Stimulated activated naive CD4-positive, alpha-beta T cell (primary cell): ENCODE data around the gene OTOGL.

Source experiments
- DNase-seq, 6 experiments: peaks; one replicate each; lab custom pipeline; 2025; lab: John Stamatoyannopoulos, UW

OTOGL gene, protein sequence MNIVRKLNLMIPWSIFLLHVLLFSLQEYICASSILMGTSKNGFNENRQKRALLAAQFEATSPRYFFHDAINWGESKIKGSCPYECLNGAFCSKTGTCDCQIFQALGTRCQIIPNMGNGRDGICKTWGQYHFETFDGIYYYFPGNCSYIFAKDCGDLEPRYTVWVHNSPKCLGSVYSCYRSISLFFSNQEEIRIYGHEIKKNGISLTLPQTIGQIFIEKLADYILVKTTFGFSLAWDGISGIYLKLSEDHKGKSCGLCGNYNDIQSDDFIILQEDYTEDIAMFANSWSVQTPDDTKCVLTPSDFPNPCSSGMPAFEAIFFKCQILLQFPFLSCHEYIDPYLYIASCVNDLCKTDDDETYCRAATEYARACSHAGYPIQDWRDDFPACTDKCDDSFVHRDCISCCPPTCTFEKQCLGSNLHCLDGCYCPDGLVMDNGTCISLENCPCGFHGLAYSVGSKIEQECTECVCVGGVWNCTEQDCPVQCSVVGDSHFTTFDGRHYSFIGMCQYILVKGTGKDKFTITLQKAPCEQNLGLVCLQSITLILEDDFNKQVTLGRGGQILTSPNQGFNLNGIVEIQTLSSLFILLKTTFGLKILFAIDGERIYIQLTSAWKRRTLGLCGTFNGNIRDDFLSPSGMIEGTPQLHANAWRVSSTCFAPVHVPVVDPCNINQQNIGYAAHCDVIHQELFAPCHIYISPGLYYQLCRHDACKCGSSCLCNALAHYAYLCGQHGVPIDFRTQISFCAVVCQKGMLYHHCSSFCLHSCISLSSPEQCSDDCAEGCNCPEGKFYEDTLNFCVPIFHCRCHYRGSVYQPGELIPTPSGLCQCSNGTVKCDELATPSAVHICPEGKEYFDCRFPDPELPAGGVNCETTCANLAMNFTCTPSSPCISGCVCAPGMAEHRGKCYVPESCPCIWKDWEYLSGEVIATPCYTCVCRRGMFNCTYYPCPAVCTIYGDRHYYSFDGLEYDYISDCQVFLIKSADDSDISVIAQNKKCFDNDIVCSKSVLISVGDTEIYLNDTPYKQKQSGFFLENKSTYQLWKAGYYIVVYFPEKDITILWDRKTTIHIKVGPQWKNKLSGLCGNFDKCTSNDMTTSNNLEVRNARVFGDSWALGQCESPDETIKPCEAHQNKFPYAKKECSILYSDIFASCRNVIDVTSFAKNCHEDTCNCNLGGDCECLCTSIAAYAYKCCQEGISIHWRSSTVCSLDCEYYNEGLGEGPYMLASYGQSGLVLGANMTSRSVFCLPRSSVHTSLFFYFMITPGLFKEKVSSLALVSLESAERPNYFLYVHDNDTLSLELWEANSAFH (N-terminal part only)

DNA sequence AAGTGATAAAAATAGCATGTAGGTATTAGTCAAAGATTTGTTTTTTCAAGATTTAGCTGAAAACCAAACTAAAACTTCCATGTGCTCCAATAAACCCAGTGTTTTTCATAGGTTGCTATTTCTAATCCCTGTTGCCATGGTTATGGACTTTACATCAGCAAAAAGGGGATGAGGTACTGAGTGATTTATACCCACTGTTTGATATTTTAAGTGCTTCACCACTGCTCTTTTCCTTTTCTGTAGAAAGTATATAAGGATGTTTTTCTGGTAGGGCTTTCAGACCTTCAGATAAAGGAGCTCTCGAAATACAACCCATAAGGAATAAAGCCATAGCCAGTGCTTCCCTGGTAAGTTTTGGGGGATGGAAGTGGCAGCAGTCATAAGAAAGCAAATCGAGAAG is at the start of gene OTOGL:
Gene OTOGL (plus strand): TSS at position 279 of the 400 bp plus-strand sequence. CDS start 109,895 bp downstream, outside the sequence.
- no peak for DNase-seq

DNA sequence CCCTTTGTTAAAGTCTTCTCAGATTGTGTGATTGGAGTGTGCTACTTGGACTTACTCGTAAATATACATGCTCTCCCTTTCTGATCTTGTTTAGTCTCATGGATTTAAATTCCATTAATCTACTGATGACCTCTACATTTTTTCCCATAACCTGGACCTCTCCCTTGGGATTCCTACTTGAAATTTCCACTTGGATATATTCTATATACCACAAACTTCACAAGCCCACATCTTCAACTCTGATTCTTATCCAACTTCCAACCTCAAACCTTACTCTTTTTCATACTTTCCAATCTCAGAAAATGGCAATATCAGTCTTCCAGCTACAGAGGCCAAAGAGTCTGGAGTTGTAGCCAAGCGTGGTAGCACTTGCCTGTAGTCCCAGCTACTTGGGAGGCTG is 49.1 kb upstream of the OTOGL start:
- no peak for DNase-seq

DNA sequence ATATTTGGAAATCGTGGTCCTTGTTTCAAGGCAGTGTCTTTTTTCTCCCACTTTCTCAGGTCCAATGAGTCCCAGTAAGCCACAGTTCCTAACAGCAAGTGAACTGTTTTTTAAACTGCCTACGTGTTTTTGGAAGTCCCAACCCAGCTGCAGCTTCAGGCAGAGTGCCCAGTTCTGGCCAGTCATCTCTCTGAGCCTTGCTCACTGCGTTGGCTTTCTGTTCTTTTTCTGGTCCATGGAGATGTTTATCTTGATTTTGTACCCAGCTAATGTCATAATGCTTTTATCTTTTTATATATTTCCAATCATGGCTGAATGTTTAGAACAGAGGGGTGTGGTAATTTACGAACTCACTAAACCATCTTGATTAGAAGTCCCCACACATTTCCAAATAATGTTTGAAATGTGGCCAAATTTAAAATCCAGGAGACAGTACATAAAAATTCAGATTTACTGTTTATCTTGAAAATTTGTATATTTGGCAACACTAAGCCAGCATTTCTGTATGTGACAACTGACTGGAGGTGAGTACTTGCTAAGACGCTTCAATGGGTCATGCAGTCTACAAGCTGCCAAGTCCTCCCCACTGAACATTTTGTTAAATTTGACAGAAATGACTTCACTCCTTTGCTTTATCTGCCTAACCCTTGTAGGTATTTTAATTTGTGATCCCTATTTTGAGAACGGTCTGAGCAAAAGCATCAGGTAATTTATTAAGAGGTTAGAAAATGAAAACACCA is 46.1 kb upstream of the OTOGL start:
- DNase-seq = no peak

DNA sequence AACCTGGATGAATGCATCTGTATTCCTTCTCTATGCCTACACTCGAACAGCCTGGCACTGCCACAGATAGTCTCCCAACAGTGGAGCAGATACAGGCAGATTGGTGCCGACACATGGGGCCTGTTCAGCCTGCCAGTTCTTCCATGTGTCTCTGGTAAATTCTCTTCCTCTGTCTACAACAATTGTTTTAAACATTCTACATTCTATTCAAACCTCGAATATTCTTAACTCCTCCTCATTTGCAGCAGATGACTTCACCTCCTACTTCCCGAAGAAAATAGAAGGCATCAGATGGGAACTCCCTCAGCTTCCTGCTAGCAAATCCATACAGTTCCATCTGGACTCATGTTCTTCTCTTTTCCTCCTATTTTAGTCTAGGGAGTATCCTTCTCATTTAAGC is 43.1 kb upstream of the OTOGL start:
- DNase-seq = no peak

DNA sequence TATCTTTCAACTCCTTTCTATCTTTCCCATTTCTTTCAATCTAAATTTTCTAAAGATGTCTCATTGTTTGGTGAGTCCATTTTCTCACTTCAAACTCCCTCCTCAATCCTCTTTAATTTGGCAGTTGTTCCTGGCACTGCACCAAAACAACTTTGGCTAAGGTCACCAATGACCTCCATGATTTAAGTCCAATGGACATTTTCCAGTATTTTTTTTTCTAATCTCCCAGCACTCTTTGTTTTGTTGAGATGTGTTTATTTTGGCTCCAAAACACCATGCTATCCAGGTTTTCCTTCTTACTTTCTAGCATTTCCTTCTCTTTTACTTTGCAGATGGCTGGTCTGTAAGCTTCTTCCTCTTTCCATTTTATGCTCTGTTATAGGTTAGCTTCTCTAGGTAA is 42.5 kb upstream of the OTOGL start:
- DNase-seq = no peak

DNA sequence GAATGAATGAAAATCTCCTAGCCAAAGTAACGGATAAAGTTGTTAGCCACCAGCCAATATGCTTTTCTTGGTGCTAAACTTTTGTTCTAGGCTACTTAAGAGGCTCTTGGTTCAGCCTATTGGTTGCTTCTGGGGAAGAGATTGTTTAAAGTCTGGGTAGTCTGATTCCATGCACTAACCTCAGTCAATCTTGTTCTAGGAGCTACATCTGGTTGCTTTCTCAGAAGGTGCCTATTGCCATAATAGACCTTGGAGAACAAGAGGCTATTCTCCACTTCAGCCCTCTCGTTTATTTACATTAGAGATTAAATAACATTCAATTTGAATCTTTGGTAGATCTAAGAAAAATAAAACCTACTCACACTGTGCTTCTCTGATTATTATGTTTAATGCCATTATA is 40.8 kb upstream of the OTOGL start:
- DNase-seq = no peak

DNA sequence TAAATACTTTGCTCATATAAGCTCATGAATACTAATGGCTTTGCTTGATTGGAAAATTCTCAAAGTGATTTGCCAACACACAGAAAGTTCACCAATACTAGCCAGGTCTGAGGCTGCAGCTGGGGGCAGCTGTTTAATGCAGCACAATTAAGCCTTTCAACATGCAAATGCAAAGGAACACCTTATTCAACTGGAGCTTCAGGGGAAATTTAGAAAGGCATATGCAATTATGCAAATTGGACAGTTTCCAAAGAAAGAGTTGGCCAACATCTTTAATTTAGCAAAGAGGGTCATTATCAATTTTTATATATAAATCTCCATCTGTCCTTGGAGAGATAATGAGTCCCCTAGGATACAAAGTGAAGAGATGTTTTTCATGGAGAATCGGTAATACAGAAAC is 40.2 kb upstream of the OTOGL start:
- DNase-seq = no peak

DNA sequence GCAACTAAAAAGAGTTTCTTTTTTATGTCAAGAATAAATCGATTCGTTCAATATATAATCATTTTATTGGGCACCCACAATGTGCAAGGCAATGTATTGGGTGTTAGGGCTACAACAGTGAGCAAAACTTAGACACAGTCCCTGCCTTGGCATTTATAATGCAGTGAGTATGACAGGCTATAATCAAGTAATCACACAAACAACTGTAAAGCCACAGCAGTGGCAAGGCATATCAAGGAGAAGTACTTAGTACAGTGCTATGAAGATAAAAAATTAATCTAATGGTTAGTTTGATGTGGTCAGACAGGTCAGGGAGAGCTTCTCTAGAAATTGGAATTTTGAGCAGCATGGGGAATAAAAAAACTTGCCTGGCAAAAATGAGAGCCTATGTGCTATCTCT is 39.5 kb upstream of the OTOGL start:
- DNase-seq = no peak

DNA sequence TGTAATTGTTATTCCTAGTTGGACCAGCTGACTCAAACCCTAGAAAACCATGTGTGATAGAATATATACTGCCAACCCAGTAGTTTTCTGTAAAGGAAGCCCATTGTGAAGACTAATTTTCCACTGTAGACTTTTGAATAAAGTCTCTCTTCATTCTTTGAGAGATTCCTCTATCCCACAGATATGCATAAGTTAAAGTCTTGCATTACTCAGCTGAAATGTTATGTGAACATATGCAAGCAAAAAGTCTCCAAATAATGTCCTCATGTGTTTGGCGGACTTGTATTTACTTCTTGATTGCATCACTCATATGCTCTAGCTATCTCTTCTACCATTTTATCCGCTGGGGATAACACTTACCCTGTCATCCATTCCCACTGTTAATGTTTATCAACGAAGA is 35.1 kb upstream of the OTOGL start:
- DNase-seq = no peak

DNA sequence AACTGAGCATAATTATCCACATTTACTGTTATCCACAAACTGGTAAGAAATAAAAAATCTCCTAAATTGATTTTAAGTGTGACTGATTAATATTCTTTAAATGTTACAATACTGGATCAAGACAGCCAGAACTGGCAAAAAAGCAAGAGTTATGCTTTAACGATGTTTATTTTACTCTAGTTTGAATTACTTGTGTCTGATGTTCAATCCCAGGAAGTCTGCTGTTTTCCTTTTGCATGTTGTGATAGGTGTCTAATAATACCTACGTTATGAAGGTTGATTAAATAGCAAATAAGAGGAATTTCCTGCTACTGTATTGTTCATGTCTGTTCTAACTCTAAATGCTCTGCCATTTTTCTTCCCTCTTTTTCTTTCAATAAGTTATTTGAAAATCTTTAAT is 34.4 kb upstream of the OTOGL start:
- no peak for DNase-seq

DNA sequence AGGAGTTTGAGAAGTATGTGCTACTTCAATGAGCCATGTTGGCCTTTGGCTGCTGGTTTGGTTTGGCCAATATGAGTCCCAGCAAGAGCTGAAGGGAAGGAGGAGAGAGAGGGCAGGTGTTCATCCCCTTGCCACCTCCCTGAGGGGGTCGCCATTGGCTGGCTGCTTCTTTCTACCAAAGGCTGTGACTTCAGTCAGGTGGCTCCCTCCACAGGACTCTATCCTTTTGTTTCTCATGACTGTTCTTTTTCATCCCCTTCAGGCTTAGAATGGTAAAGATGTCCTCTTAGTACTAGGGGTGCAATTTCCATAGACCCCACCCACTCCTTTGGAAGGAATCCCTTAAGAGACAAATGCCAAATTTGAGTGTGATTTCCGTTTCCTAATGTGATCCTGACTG is 31.2 kb upstream of the OTOGL start:
- no peak for DNase-seq

DNA sequence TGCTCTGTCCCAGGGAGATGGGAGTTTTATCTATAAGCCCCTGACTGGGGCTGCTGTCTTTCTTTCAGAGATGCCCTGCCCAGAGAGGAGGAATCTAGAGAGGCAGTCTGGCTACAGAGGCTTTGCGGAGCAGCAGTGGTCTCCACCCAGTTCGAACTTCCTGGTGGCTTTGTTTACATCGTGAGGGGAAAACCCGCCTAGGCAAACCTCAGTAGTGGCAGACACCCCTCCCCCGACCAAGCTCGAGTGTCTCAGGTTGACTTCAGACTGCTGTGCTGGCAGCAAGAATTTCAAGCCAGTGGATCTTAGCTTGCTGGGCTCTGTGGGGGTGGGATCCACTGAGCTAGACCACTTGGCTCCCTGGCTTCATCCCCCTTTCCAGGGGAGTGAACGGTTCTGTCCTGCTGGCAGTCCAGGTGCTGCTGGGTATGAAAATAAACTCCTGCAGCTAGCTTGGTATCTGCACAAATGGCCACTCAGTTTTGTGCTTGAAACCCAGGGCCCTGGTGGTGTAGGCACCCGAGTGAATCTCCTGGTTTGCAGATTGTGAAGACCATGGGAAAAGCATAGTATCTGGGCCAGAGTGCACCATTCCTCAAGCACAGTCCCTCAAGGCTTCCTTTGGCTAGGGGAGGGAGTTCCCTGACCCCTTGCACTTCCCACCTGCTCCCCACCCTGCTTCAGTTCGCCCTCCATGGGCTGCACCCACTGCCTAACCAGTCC is 15.3 kb upstream of the OTOGL start:
- peak; percentile 2 to 55 (median 23) for DNase-seq

DNA sequence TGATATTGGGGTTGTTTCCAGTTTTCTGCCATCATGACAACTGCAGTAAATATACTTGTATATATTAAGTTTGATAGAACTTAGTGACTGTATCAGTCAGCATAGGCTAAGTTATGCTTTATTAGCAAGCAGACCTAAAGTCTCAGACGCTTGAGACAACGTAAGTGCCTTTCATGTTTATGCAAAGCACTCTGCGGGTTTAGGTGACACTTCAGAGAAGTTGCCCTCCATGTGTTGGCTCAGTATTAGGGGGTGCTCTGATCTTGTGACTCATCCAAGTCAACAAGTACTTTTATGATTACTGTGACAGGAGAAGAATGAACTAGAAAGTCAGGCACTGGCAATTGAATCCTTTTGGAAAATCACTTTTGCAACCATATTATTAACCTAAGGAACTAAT is 13.3 kb upstream of the OTOGL start:
- DNase-seq = no peak

DNA sequence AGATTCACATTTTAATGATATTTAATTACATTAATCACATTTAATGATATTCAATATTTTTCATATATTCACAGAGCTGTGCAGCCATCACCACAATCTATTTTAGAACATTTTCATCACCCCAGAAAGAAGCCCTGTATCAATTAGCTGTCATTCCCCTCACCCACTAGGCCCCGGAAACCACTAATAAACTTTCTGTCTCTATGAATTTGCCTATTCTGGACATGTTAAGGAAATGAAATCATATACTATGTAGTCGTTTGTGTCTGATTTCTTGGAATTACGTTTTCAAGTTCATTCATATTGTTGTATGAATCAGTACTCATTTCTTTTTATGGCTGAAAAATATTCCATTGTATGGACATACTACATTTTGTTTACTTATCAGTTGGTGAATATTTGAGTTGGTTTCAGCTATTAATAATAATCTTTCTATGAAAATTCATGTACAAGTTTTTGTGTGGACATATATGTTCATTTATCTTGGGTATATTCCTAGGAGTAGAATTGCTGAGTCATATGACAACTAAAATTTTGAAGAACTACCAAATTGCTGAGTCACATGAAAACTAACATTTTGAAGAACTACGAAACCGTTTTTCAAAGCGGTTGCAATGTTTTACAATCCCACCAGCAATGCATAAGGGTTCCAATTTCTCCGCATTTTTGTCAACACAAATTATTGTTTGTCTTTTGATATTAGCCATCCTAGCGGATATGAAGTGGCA is 11.7 kb upstream of the OTOGL start:
- DNase-seq = no peak

DNA sequence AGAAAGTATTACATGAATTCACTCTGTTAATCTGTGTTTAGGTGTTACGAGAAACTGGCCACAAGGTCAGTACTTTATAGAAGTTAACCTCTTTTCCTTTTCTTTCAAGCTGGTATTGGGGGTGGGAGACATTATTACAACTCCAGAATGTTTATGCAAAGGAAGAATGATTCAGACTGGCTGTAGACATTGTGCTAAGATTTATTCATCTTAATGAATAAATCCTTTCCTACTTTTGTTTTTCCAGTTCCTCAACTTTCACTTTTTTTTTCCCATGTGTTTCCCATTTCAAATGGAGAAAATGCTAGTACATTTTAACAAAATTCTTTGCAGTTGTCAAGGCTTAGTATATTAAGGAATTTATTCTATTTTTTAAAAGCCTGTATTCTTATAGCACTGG is 1.3 kb downstream of the OTOGL start:
- DNase-seq = no peak

DNA sequence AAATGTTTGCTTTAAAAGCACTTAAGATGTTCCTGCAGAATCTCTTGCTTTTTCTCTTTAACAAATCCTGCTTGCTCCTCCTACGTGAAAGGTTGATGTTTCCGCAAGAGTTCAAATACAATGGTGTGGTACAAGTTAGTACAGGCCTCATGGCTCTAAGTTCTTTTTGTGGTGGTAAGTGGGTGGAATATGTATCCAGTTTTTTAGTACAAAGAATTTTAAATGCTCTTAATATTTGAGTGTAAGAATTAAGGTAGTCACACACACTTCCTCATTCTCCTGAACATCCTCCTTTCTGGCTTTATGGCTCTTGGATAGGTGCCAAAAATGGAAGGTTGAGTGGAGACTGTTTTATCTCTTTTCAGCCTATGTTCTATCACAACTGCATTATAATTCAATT is 1.8 kb downstream of the OTOGL start:
- DNase-seq = no peak

DNA sequence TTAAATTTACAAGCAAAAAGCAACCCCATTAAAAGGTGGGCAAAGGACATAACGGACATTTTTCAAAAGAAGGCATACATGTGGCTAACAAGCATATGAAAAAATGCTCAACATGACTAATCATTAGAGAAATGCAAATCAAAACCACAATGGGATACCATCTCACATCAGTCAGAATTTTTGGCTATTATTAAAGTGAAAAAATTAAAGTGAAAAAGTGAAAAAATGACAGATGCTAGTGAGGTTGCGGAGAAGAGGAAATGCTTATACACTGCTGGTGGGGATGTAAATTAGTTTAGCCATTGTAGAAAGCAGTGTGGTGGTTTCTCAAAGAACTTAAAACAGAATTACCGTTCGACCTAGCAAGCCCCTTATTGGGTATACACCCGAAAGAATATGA is 7.9 kb downstream of the OTOGL start:
- DNase-seq = no peak

DNA sequence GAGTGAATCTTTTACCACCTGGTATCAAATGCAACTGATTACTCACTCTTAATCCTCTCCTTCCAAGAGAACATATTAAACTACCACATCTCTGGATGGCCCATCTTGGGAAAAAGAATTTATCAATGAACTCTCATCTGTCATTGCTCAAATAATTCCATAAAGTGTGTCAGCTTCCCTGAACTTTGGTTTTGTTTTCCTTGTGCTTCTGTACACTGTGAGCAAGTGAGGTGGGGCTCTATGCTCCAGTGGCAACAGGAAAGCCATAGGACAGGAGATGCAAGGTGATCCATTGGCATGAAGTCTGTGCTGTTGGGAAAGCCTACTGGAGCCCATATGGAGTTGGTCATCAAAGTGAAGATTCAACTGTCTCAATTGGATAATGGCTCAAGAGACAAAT is 17.4 kb downstream of the OTOGL start:
- no peak for DNase-seq

DNA sequence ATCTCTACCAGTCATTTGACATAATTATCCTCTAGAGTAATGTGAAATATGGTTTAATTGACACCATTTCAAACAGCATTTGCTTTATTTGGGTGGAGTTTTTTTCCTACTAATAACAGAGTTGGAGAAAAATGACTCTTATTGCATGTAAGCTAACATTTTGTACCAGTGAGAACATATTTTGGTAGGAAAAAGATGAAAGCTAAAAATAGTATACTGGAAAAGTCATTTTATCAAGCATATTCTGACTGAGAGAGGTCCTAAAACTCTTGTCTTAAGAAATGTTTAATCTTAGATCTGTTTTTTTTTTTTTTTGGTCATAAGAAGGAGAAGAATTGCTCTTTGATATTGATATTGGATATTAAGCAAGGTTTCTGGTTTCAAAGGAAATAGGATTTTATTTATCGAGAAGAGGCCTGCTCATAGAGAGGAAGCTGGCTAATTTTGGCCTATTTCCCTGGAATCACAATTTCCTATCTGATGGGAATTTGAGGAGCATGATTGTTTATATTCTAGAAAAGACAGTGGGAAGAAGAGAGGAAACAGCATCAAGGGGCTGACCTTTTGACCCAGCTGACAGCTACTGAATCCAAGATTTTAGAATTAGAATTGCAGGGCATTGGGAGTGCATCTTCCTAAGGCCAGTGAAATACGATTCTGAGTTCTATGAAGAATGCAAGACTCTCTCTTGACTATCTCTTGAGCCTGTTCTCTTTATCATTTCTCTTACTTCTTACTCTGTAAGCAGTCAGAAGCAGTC is 19.4 kb downstream of the OTOGL start:
- no peak for DNase-seq

DNA sequence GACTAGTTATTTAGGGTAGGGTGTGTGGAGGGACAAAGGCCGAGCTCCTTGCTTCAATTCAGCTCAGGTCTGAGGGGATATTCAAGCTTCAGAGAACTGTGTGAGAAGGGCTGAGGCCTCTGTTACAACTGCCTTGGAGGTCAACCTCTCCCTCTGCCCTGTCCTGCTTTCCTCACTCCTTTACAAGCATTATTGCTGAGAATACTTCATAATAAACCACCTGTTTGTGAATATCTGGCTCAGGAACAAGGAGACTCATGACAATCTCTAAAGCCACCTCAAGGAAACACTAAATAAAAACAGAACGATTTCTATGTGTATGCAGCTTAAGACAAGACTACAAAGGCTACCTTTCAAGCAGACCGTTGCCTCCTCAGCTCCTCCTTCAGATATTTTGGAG is 21.7 kb downstream of the OTOGL start:
- no peak for DNase-seq
